Measurements from ENCODE around the gene AKR1C8. TPM values are rescaled to one million over a fixed set of nuclear protein-coding genes. Genes with fewer than 3 reads are reported as not detected.
"Not testable (repeated sequence)": the region's sequence is repeated elsewhere in the genome, so short reads cannot be mapped to it uniquely, and the experiment has no call there.

AKR1C8 gene
- total RNA-seq, 2 donors from 2014 or later: not detected

DNA sequence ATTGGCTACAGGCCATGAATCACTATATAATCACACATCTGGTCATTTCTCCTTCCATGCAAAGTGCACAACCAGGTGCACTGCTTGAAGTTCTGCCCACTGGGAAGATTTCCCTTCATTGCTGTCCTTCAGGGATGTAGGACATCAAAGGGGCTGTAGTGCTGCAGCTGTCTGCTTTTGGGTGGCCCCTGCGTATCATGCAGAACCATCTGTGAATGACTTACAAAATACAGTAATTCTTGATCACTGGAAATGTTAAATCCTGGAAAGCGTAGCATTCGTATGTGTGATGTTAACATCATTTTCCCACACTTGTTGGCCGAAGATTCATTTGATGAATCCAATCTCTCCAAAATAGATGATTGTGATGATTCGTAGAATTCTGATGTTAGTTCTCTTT is 68.3 kb downstream of the AKR1C8 start:
- Histone ChIP-seq H3K27me3 (no peaks in the 10 kb centered on the region), H3K4me3 (no peak overlapping the region)
- intact Hi-C loops (cut with DNase I): no loop called here

DNA sequence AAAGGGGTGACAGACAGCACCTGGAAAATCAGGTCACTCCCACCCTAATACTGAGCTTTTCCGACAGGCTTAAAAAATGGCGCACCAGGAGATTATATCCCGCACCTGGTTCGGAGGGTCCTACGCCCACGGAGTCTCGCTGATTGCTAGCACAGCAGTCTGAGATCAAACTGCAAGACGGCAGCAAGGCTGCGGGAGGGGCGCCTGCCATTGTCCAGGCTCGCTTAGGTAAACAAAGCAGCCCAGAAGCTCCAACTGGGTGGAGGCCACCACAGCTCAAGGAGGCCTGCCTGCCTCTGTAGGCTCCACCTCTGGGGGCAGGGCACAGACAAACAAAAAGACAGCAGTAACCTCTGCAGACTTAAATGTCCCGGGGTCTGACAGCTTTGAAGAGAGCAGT is 75.1 kb downstream of the AKR1C8 start:
- H3K4me3 ChIP-seq; H3K9ac ChIP-seq (ENCODE audit: low read depth in 2 of 2, low read length in 2 of 2); H3K27me3 ChIP-seq; H3K9me3 ChIP-seq; DNase-seq; H3K4me1 ChIP-seq; H3K27ac ChIP-seq; H3K36me3 ChIP-seq; intact Hi-C loops (cut with DNase I): not testable (repeated sequence)

More for the DNA sequence above, 68.3 kb downstream of the AKR1C8 start:
- Histone ChIP-seq H3K36me3 (no peaks in the 10 kb centered on the region), H3K4me1 (no peaks in the 10 kb centered on the region), H3K27ac (no peak overlapping the region), H3K9me3 (no peaks in the 10 kb centered on the region), H3K9ac (ENCODE audit: low read depth in 2 of 2, low read length in 2 of 2) (no peak overlapping the region)
- TF ChIP-seq, protein P1, sequence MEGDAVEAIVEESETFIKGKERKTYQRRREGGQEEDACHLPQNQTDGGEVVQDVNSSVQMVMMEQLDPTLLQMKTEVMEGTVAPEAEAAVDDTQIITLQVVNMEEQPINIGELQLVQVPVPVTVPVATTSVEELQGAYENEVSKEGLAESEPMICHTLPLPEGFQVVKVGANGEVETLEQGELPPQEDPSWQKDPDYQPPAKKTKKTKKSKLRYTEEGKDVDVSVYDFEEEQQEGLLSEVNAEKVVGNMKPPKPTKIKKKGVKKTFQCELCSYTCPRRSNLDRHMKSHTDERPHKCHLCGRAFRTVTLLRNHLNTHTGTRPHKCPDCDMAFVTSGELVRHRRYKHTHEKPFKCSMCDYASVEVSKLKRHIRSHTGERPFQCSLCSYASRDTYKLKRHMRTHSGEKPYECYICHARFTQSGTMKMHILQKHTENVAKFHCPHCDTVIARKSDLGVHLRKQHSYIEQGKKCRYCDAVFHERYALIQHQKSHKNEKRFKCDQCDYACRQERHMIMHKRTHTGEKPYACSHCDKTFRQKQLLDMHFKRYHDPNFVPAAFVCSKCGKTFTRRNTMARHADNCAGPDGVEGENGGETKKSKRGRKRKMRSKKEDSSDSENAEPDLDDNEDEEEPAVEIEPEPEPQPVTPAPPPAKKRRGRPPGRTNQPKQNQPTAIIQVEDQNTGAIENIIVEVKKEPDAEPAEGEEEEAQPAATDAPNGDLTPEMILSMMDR (IDR thresholded peaks at IDR 0.05): no peak
- no peak for DNase-seq

DNA sequence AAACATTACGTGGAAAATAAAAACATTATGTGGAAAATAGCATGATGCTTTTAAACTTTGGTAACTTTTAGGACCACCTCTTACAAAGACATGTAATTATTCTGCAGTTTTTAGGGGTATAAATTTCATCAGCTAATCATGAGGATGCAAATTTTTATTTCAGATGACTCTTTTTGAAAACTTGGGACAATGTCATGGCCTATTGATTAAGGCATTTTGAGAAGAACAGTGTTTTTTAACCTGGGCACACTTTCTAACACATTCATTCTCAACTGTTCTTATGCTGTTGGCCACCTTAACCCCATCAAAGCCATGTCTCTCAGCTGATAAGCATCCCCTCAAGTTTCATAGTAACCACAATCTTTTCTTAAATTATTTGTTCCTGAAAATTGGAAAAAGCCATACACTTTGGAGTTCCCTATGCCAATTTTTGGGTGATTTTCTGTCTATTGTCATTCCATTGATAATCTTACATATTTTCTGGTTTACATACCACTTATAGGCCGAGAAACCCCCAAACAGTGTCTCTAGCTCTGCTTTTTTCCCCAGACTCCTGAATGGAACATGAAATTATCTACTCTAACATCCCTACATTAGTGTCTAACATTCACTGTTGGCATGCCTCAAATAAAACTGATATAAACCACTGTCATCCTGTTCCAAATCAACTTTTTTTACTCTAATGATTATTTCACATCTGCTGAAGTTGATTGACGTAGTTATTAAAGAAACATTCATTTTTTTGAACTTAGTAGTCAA is 76.1 kb downstream of the AKR1C8 start:
- no peak for DNase-seq
- Histone ChIP-seq H3K4me3 (no peak overlapping the region), H3K9me3 (no peaks in the 10 kb centered on the region), H3K9ac (ENCODE audit: low read depth in 2 of 2, low read length in 2 of 2) (no peak overlapping the region), H3K27ac (no peak overlapping the region), H3K36me3 (no peaks in the 10 kb centered on the region), H3K4me1 (no peaks in the 10 kb centered on the region), H3K27me3 (no peaks in the 10 kb centered on the region)
- TF ChIP-seq, protein P1 (IDR thresholded peaks at IDR 0.05): no peak
- intact Hi-C loops (cut with DNase I): no loop called here

DNA sequence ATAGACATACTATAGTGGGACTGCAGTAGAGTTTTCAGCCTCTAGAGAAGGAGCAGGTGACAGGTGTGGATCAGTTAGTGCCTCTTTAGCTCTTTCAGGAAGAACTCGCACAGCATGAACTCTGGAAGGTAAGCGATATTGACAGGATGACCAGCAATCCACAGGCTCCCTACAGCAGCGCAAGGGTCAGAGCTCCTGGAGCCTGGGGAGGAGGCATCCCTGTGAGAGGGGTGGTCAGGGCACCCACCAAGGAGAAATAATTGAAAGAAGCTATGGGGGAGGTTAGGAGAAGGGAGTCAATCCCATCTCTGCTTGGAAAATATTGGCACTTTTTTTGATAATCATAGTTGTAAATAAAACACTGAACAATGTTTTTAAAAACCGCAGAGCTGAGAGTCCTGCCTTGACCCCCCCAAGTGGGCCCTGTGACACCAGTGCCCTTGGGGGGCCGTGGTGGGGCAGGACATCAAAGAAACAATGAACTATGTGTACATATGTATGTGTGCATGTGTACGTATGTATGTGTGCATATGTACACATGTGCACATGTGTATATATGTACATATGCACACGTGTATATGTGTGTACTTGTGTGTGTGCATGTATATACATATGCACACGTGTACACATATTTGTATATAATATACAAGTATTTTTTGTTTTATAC is 77.0 kb downstream of the AKR1C8 start:
- H3K9me3 ChIP-seq: no peaks in the 10 kb centered on the region
- no peaks in the 10 kb centered on the region for H3K27me3 ChIP-seq
- H3K4me3 ChIP-seq: no peak overlapping the region
- no peaks in the 10 kb centered on the region for H3K36me3 ChIP-seq
- no peak overlapping the region for H3K9ac ChIP-seq (ENCODE audit: low read depth in 2 of 2, low read length in 2 of 2)
- no peak for DNase-seq
- TF ChIP-seq, protein P1 (IDR thresholded peaks at IDR 0.05): no peak
- no peak overlapping the region for H3K27ac ChIP-seq
- no peaks in the 10 kb centered on the region for H3K4me1 ChIP-seq
- intact Hi-C loops (cut with DNase I): no loop called here

DNA sequence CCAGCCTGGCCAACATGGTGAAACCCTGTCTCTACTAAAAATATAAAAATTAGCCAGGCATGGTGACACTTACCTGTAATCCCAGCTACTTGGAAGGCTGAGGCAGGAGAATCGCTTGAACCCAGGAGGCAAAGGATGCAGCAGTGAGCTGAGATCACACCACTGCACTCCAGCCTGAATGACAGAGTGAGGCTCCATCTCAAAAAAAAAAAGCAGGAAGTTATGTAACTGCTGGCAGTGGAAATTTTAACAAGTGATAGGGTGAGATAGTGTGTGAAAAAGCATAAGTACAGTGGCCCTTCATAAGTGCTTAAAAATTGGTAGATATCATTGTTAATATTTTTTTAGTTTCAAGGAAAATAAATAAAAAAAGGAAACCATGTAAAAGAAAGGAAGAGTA is 78.4 kb downstream of the AKR1C8 start:
- H3K27ac ChIP-seq: no peak overlapping the region
- intact Hi-C loops (cut with DNase I): no loop called here
- H3K4me1 ChIP-seq: no peaks in the 10 kb centered on the region
- no peak for DNase-seq
- no peak overlapping the region for H3K9ac ChIP-seq (ENCODE audit: low read depth in 2 of 2, low read length in 2 of 2)
- H3K36me3 ChIP-seq: no peaks in the 10 kb centered on the region
- no peaks in the 10 kb centered on the region for H3K9me3 ChIP-seq
- no peak overlapping the region for H3K4me3 ChIP-seq
- TF ChIP-seq, protein P1 (IDR thresholded peaks at IDR 0.05): no peak
- H3K27me3 ChIP-seq: no peaks in the 10 kb centered on the region

DNA sequence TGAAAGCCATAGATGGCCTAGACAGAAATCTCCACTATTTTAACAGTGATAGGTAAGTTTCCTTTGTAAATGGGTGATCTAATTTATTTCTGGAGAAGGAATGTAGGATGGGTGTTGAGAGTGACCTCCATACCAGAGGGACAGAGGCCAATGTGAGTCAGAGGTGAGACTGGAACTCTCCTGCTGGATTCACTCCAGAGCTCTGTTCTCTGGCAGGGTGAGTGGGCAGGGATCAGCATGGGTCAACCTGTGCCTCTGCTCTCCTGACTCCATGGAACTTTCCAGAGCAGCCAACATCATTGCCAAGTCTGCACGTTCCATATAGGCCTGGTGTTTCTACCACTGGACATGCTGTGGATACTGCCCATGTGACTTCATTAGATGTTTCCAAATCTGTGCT is 79.3 kb downstream of the AKR1C8 start:
- intact Hi-C loops (cut with DNase I): no loop called here
- no peak overlapping the region for H3K27ac ChIP-seq
- TF ChIP-seq, protein P1 (IDR thresholded peaks at IDR 0.05): no peak

More for the DNA sequence above, 79.3 kb downstream of the AKR1C8 start:
- Histone ChIP-seq H3K4me3 (no peak overlapping the region), H3K36me3 (no peaks in the 10 kb centered on the region), H3K4me1 (no peaks in the 10 kb centered on the region), H3K9ac (ENCODE audit: low read depth in 2 of 2, low read length in 2 of 2) (no peak overlapping the region), H3K9me3 (no peaks in the 10 kb centered on the region), H3K27me3 (no peaks in the 10 kb centered on the region)
- DNase-seq: no peak
